Measurements from ENCODE around the gene SDK2. TPM values are rescaled to one million over a fixed set of nuclear protein-coding genes. Genes with fewer than 3 reads are reported as not detected.

Gene SDK2
- polyA plus RNA-seq, 2 of the 4 experiments (the other 2 are of a cell fraction), result 0.36 to 0.57 TPM

DNA sequence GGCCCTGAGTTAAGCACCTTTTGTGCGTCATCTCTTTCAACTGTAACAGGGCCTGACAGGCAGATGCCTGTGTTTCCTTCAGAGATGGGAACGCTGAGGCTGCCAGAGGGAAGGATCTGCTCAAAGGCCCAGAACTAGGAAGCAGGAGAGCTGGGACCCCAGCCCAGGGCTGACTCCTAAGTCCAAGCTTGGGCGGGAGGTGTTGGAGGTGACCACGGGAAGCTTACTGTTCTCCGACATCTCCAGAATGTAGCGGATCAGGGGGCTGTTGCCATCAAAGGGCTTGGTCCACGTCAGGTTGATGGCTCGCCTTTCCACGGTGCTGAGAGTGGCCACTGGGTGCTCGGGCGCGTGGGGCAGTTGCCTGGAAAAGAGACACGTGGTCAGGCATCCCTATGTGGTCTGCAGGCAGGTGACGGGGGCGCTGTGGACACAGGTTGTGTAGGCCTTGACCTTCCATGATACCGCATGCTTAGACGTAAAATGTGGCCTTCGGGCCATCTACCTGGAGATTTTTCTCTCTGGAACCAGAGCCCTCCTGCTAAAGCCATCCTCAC lies 221.0 kb downstream of the SDK2 start:
- DNase-seq (ENCODE audit: low read depth in 1 of 2, low spot score in 1 of 2), result no peak
- no peak for FAIRE-seq
- Histone ChIP-seq H3K4me3 (no peak overlapping the region), H3K4me2 (no peak overlapping the region), H3K4me1 (peaks cover 3% of the 10 kb centered on the region; the same call in 1 of the 3 replicates), H3K27ac (no peak overlapping the region), H3K9me3 (no peaks in the 10 kb centered on the region)
- ChIA-PET POLR2A (no interaction called here), CTCF (interaction anchor here (0.8 to 4.8 kb wide), 11 partner anchors 7 to 757 kb away, joined by 3 to 28 read pairs (median 4); no protein-coding TSS in a partner anchor)
- 81% methylated on average over 18 of the region's 18 CpGs for WGBS (ENCODE audit: missing lambda C conversion rate)
- TF ChIP-seq NR3C1 (IDR thresholded peaks at IDR 0.05), result no peak
- no peak for TF ChIP-seq CBX2 (IDR thresholded peaks at IDR 0.05; ENCODE audit: borderline replicate concordance, low read depth)
- TF ChIP-seq, protein P1, sequence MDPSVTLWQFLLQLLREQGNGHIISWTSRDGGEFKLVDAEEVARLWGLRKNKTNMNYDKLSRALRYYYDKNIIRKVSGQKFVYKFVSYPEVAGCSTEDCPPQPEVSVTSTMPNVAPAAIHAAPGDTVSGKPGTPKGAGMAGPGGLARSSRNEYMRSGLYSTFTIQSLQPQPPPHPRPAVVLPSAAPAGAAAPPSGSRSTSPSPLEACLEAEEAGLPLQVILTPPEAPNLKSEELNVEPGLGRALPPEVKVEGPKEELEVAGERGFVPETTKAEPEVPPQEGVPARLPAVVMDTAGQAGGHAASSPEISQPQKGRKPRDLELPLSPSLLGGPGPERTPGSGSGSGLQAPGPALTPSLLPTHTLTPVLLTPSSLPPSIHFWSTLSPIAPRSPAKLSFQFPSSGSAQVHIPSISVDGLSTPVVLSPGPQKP (IDR thresholded peaks at IDR 0.05; ENCODE audit: low read depth, low read length), result no peak
- TF ChIP-seq EHF (CRISPR knock-in tag; IDR thresholded peaks at IDR 0.05), result no peak
- TF ChIP-seq, protein P2, sequence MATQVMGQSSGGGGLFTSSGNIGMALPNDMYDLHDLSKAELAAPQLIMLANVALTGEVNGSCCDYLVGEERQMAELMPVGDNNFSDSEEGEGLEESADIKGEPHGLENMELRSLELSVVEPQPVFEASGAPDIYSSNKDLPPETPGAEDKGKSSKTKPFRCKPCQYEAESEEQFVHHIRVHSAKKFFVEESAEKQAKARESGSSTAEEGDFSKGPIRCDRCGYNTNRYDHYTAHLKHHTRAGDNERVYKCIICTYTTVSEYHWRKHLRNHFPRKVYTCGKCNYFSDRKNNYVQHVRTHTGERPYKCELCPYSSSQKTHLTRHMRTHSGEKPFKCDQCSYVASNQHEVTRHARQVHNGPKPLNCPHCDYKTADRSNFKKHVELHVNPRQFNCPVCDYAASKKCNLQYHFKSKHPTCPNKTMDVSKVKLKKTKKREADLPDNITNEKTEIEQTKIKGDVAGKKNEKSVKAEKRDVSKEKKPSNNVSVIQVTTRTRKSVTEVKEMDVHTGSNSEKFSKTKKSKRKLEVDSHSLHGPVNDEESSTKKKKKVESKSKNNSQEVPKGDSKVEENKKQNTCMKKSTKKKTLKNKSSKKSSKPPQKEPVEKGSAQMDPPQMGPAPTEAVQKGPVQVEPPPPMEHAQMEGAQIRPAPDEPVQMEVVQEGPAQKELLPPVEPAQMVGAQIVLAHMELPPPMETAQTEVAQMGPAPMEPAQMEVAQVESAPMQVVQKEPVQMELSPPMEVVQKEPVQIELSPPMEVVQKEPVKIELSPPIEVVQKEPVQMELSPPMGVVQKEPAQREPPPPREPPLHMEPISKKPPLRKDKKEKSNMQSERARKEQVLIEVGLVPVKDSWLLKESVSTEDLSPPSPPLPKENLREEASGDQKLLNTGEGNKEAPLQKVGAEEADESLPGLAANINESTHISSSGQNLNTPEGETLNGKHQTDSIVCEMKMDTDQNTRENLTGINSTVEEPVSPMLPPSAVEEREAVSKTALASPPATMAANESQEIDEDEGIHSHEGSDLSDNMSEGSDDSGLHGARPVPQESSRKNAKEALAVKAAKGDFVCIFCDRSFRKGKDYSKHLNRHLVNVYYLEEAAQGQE (IDR thresholded peaks at IDR 0.05), result no peak
- no peak for TF ChIP-seq HDAC2 (IDR thresholded peaks at IDR 0.05)
- ATAC-seq, result no peak

DNA sequence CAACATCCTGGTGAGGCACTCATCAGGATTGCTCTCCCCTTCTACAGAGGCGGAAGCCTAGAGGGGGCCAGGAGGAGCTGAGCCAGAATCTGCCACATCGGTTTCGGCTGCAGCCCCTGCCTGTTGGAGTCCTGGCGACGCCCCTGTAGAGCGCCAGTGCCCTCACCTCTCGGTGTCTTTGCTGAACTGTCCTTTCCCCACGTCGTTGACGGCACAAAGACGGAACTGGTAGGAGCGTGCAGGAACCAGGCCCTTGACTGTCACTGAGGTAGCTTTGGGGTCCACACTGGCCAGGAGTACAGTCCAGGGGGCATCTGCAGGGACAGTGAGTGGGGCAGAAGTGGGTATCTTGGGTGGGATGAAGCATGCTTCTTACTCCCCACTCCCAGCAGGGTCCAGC lies 222.1 kb downstream of the SDK2 start:
- H3K4me3 ChIP-seq, result no peak overlapping the region
- no peak for ATAC-seq
- peaks cover 1% of the 10 kb centered on the region; the same call in 1 of the 3 replicates for H3K4me1 ChIP-seq
- no peaks in the 10 kb centered on the region for H3K9me3 ChIP-seq
- POLR2A ChIA-PET, result interaction anchor here (0.6 kb wide), 1 partner anchor 7 kb away, joined by 5 read pairs; no protein-coding TSS in a partner anchor
- TF ChIP-seq HOXB5 (CRISPR knock-in tag; IDR thresholded peaks at IDR 0.05) (no peak), FOSL2 (IDR thresholded peaks at IDR 0.05) (no peak), FOSL2 (CRISPR knock-in tag; IDR thresholded peaks at IDR 0.05) (no peak), MAFK (IDR thresholded peaks at IDR 0.05; ENCODE audit: partially characterized antibody) (no peak), MAZ (IDR thresholded peaks at IDR 0.05; ENCODE audit: borderline replicate concordance, low read depth, low read length) (no peak), POLR2AphosphoS2 (conservative IDR thresholded peaks at IDR 0.05; ENCODE audit: low read length) (no peak), HEYL (CRISPR knock-in tag; IDR thresholded peaks at IDR 0.05) (no peak), RAD21 (conservative IDR thresholded peaks at IDR 0.05 in 1 of 2, IDR thresholded peaks at IDR 0.05 in 1 of 2) (no peak), JUN (IDR thresholded peaks at IDR 0.05) (no peak)
- FAIRE-seq, result no peak
- CTCF ChIA-PET, result interaction anchor here (0.6 to 4.8 kb wide), 13 partner anchors 8 to 923 kb away, joined by 3 to 28 read pairs (median 4); no protein-coding TSS in a partner anchor
- no peak for DNase-seq (ENCODE audit: low read depth in 1 of 2, low spot score in 1 of 2)
- 92% methylated on average over 12 of the region's 12 CpGs for WGBS (ENCODE audit: missing lambda C conversion rate)
- no peak overlapping the region for H3K4me2 ChIP-seq
- H3K27ac ChIP-seq, result no peak overlapping the region

DNA sequence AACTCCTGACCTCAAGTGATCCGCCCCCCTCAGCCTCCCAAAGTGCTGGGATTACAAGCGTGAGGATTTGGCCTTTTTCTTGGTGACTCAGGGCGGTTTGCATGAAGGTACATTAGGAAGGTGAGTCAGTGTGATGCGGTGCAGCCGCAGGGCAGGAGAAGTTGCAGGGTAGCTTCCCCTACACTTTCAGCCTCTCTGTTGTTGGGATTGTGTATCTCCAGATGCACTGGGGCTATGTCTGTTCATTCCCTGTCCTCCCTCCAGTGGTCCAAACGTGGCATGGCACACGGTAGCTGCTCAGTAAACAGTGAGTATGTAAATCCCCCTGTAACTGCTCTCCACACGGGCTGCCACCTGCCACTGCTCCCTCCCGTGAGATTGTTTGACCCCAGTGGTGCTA lies 223.3 kb downstream of the SDK2 start:
- POLR2A ChIA-PET, result interaction anchor here (0.6 kb wide), 2 partner anchors 40 to 167 kb away, joined by 4 read pairs; no protein-coding TSS in a partner anchor
- TF ChIP-seq SMC3 (IDR thresholded peaks at IDR 0.05) (peak; percentile 30; the same call in 1 of the 3 replicates), CHD2 (IDR thresholded peaks at IDR 0.05; ENCODE audit: low read length, partially characterized antibody) (no peak), RAD21 (conservative IDR thresholded peaks at IDR 0.05 in 1 of 2, IDR thresholded peaks at IDR 0.05 in 1 of 2) (peak; percentile 23 to 48; a peak in 2 of 5 replicates), MAZ (IDR thresholded peaks at IDR 0.05; ENCODE audit: borderline replicate concordance, low read depth, low read length) (no peak), CEBPB (IDR thresholded peaks at IDR 0.05) (no peak)
- TF ChIP-seq, protein P3, sequence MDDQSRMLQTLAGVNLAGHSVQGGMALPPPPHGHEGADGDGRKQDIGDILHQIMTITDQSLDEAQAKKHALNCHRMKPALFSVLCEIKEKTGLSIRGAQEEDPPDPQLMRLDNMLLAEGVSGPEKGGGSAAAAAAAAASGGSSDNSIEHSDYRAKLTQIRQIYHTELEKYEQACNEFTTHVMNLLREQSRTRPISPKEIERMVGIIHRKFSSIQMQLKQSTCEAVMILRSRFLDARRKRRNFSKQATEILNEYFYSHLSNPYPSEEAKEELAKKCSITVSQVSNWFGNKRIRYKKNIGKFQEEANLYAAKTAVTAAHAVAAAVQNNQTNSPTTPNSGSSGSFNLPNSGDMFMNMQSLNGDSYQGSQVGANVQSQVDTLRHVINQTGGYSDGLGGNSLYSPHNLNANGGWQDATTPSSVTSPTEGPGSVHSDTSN (IDR thresholded peaks at IDR 0.05), result no peak
- TF ChIP-seq, protein P4, sequence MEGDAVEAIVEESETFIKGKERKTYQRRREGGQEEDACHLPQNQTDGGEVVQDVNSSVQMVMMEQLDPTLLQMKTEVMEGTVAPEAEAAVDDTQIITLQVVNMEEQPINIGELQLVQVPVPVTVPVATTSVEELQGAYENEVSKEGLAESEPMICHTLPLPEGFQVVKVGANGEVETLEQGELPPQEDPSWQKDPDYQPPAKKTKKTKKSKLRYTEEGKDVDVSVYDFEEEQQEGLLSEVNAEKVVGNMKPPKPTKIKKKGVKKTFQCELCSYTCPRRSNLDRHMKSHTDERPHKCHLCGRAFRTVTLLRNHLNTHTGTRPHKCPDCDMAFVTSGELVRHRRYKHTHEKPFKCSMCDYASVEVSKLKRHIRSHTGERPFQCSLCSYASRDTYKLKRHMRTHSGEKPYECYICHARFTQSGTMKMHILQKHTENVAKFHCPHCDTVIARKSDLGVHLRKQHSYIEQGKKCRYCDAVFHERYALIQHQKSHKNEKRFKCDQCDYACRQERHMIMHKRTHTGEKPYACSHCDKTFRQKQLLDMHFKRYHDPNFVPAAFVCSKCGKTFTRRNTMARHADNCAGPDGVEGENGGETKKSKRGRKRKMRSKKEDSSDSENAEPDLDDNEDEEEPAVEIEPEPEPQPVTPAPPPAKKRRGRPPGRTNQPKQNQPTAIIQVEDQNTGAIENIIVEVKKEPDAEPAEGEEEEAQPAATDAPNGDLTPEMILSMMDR (IDR thresholded peaks at IDR 0.05), result 0 out of 3 replicates have a peak, but pooled peaks have one; percentile 16
- no peak overlapping the region for H3K4me2 ChIP-seq

More for the DNA sequence above, 223.3 kb downstream of the SDK2 start:
- H3K4me1 ChIP-seq, result no peaks in the 10 kb centered on the region
- no peaks in the 10 kb centered on the region for H3K9me3 ChIP-seq
- peak; percentile 94 to 97 for ATAC-seq
- peak; percentile 23 for FAIRE-seq
- CTCF ChIA-PET, result interaction anchor here (0.7 to 4.8 kb wide), 21 partner anchors 9 to 779 kb away, joined by 3 to 28 read pairs (median 3); no protein-coding TSS in a partner anchor
- WGBS (ENCODE audit: missing lambda C conversion rate), result 38% methylated on average over 9 of the region's 9 CpGs
- no peak overlapping the region for H3K27ac ChIP-seq
- no peak overlapping the region for H3K4me3 ChIP-seq
- peak; percentile 65 to 86 for DNase-seq (ENCODE audit: low read depth in 1 of 2, low spot score in 1 of 2)

Measured in A549 (cell line).